HepG2 (cell line): ENCODE results near the gene SUN5. TPM values are rescaled to one million over a fixed set of nuclear protein-coding genes. Genes with fewer than 3 reads are reported as not detected.

Experiments
- ATAC-seq: fragments of 200-7000 bp; cut with Tn5 transposase; 3 replicates; pipeline ENCODE4 v1.9.1; 2020; ENCODE audit warnings: mild to moderate bottlenecking, moderate library complexity
- BruUV-seq: library from RNA; stranded (reverse); fragments of 400-500 nt; replicated peaks from 2 replicates; lab custom pipeline; 2021; lab: Mats Ljungman, UMichigan
- CTCF ChIA-PET: fragments of 300-600 bp; formaldehyde crosslinking; extraction: SDS; loops from one replicate; lab custom pipeline; 2021; ENCODE audit warnings: low total read pairs, inconsistent platforms, low intra/inter-chr PET ratio; lab: Yijun Ruan, JAX
- POLR2A ChIA-PET: fragments of 350-600 bp; sonication (Branson Sonifier 250); formaldehyde crosslinking; loops from one replicate; lab custom pipeline; 2020; ENCODE audit warnings: antibody characterized with exemption, inconsistent platforms; lab: Yijun Ruan, JAX
- DNase-seq: peaks from one replicate; pipeline ENCODE4 v3.0.0-alpha.2; 2015; ENCODE audit warnings: low spot score
- FAIRE-seq: peaks from 3 replicates; lab custom pipeline; 2011; peaks lifted over from hg19 to GRCh38; lab: Jason Lieb, UNC
- H2AFZ ChIP-seq: one replicate; pipeline ENCODE4 v1.6.1; 2011; ENCODE audit warnings: low read length, inconsistent platforms
- H3K27ac ChIP-seq: fragments of 300-600 bp; 3 replicates; pipeline ENCODE4 v1.8.0; 2011; ENCODE audit warnings: mixed run types, mild to moderate bottlenecking, mixed read lengths, low read length, inconsistent platforms; ENCODE audit not compliant: insufficient read depth; ENCODE audit errors: extremely low read length
- H3K27me3 ChIP-seq, 2 experiments: fragments of 200-600 bp in 1 of 2; 2 replicates in 1 of 2; 3 replicates in 1 of 2; pipeline versions ENCODE4 v1.6.0 to v1.8.0; 2011; ENCODE audit warnings: low read length in 2 of 2, mild to moderate bottlenecking in 2 of 2, moderate library complexity in 2 of 2, inconsistent platforms in 1 of 2; ENCODE audit not compliant: insufficient read depth in 2 of 2, control insufficient read depth in 1 of 2
- H3K36me3 ChIP-seq, 2 experiments: fragments of 200-600 bp in 1 of 2; replicated peaks in 1 of 2; 2 replicates in 1 of 2; 3 replicates in 1 of 2; pipeline versions ENCODE4 v1.5.1 to v1.8.0; 2011; ENCODE audit warnings: low read length in 2 of 2, inconsistent platforms in 1 of 2; ENCODE audit not compliant: insufficient read depth in 2 of 2, control insufficient read depth in 1 of 2
- H3K4me1 ChIP-seq: 2 replicates; pipeline ENCODE4 v1.5.1; 2012; ENCODE audit warnings: low read length, inconsistent platforms; ENCODE audit not compliant: insufficient read depth
- H3K4me2 ChIP-seq: 2 replicates; pipeline ENCODE4 v1.6.0; 2011; ENCODE audit warnings: low read depth, low read length, inconsistent platforms
- H3K4me3 ChIP-seq, 3 experiments: fragments of 200-600 bp in 1 of 3; sonication (generic), shearing (Covaris generic) in 1 of 3; replicated peaks in 1 of 3; 2 replicates each; pipeline ENCODE4 v1.5.1; 2011 to 2016; ENCODE audit warnings: low read length in 3 of 3, inconsistent platforms in 2 of 3, low read depth in 2 of 3, mild to moderate bottlenecking in 2 of 3, control low read depth in 1 of 3, mixed read lengths in 1 of 3; ENCODE audit not compliant: insufficient read depth in 1 of 3
- H3K79me2 ChIP-seq: one replicate; pipeline ENCODE4 v1.6.1; 2011; ENCODE audit warnings: low read length, inconsistent platforms; ENCODE audit not compliant: insufficient read depth
- H3K9ac ChIP-seq: 2 replicates; pipeline ENCODE4 v1.6.0; 2011; ENCODE audit warnings: mild to moderate bottlenecking, low read depth, low read length, inconsistent platforms; ENCODE audit not compliant: insufficient read depth
- H3K9me3 ChIP-seq: 2 replicates; pipeline ENCODE4 v1.5.1; 2012; ENCODE audit warnings: mild to moderate bottlenecking, low read length
- H4K20me1 ChIP-seq: 2 replicates; pipeline ENCODE4 v1.6.0; 2011; ENCODE audit warnings: inconsistent platforms, mild to moderate bottlenecking, low read length, moderate library complexity; ENCODE audit not compliant: insufficient read depth
- ARNT2 ChIP-seq: sonication (generic); formaldehyde crosslinking; IDR thresholded peaks from 2 replicates; pipeline ENCODE4 v1.8.0; 2022; ENCODE audit warnings: mild to moderate bottlenecking, low read depth, missing genetic modification reagents, moderate library complexity
- ATF7 ChIP-seq, 2 experiments: fragments of 450-650 bp in 1 of 2; sonication (generic) in 1 of 2; formaldehyde crosslinking in 1 of 2; IDR thresholded peaks; 2 replicates each; pipeline versions ENCODE4 v1.4.0 to v1.6.1; 2016 to 2020; ENCODE audit warnings: antibody characterized with exemption in 1 of 2, mild to moderate bottlenecking in 1 of 2, missing genetic modification reagents in 1 of 2
- GATAD1 ChIP-seq: IDR thresholded peaks from 2 replicates; pipeline ENCODE4 v1.6.1; 2016; ENCODE audit warnings: missing genetic modification reagents, missing compliant biosample characterization
- HMGXB3 ChIP-seq: sonication (generic); formaldehyde crosslinking; IDR thresholded peaks from 2 replicates; pipeline ENCODE4 v1.4.0; 2020; ENCODE audit warnings: missing genetic modification reagents, borderline replicate concordance
- KDM6A ChIP-seq: IDR thresholded peaks from 2 replicates; pipeline ENCODE4 v1.6.1; 2016; ENCODE audit warnings: low read depth
- NR2F6 ChIP-seq, 2 experiments: IDR thresholded peaks; 2 replicates each; pipeline ENCODE4 v1.6.1; 2016; ENCODE audit warnings: antibody characterized with exemption in 1 of 2, mild to moderate bottlenecking in 1 of 2
- SSRP1 ChIP-seq: IDR thresholded peaks from 2 replicates; pipeline ENCODE4 v1.6.1; 2016; ENCODE audit warnings: control low read depth
- ZMYM2 ChIP-seq: sonication (generic); formaldehyde crosslinking; IDR thresholded peaks from 2 replicates; pipeline ENCODE4 v1.8.0; 2022; ENCODE audit warnings: mild to moderate bottlenecking, missing genetic modification reagents
- ZNF354B ChIP-seq: sonication (generic); formaldehyde crosslinking; IDR thresholded peaks from 2 replicates; pipeline ENCODE4 v1.8.0; 2022; ENCODE audit warnings: mild to moderate bottlenecking, missing genetic modification reagents
- ZNF460 ChIP-seq: sonication (generic); formaldehyde crosslinking; IDR thresholded peaks from 2 replicates; pipeline ENCODE4 v1.5.1; 2020; ENCODE audit warnings: missing genetic modification reagents, mild to moderate bottlenecking, borderline replicate concordance
- ZNF530 ChIP-seq: sonication (generic); formaldehyde crosslinking; IDR thresholded peaks from 2 replicates; pipeline ENCODE4 v1.5.0; 2020; ENCODE audit warnings: low read depth, mild to moderate bottlenecking, missing genetic modification reagents
- ZNF556 ChIP-seq: sonication (generic); formaldehyde crosslinking; IDR thresholded peaks from 2 replicates; pipeline ENCODE4 v1.4.0; 2020; ENCODE audit warnings: mild to moderate bottlenecking, missing genetic modification reagents, borderline replicate concordance
- ZNF670 ChIP-seq: sonication (generic); formaldehyde crosslinking; IDR thresholded peaks from 2 replicates; pipeline ENCODE4 v1.8.0; 2022; ENCODE audit warnings: mild to moderate bottlenecking, missing genetic modification reagents, borderline replicate concordance
- ZNF720 ChIP-seq: sonication (generic); formaldehyde crosslinking; IDR thresholded peaks from 2 replicates; pipeline ENCODE4 v1.4.0; 2020; ENCODE audit warnings: missing genetic modification reagents
- ZNF841 ChIP-seq: sonication (generic); formaldehyde crosslinking; IDR thresholded peaks from 2 replicates; pipeline ENCODE4 v1.8.1; 2023; ENCODE audit warnings: missing genetic modification reagents, borderline replicate concordance
- ZSCAN29 ChIP-seq: sonication (generic); formaldehyde crosslinking; conservative IDR thresholded peaks from 2 replicates; pipeline ENCODE4 v1.4.0; 2020; ENCODE audit warnings: mild to moderate bottlenecking, missing genetic modification reagents
- ZXDC ChIP-seq: sonication (generic); formaldehyde crosslinking; IDR thresholded peaks from 2 replicates; pipeline ENCODE4 v1.5.0; 2020; ENCODE audit warnings: mild to moderate bottlenecking, missing genetic modification reagents
- WGBS: methylation state at CpG from one replicate; pipeline ENCODE4 v1.1.6; 2017; ENCODE audit warnings: low lambda C conversion rate; 5-methylcytosine and 5-hydroxymethylcytosine counted together
- in situ Hi-C: cut with HindIII; loops from 2 replicates; pipeline ENCODE4 v1.10.0; 2017; ENCODE audit warnings: low pct_unique_long_range_greater_than_20kb; ENCODE audit not compliant: extremely low pct_ligation_motif_present
- intact Hi-C: fragments of 100-400 bp; cut with micrococcal nuclease; formaldehyde crosslinking; loops from one replicate; pipeline ENCODE4 v1.10.0; 2022; ENCODE audit not compliant: unreplicated experiment
- polyA plus RNA-seq, 8 experiments: library from polyadenylated mRNA; depleted of rRNA in 3 of 8; stranded (reverse) in 7 of 8; unstranded in 1 of 8; fragments of >200 nt; fragmentation: Illumina TruSeq in 4 of 8; extraction: Trizol in 4 of 8; gene quantifications; 2 replicates each; pipeline versions ENCODE4 v1.2.1 to v1.2.3, GENCODE V29; 2011 to 2016; ENCODE audit warnings: low read depth in 4 of 8, missing spikeins in 1 of 8, mixed read lengths in 1 of 8; ENCODE audit not compliant: insufficient read depth in 1 of 8
- total RNA-seq, 5 experiments: library from RNA; depleted of rRNA; stranded (reverse); fragments of >200 nt; fragmentation: Illumina TruSeq; extraction: Trizol; gene quantifications; 2 replicates each; pipeline ENCODE4 v1.2.3, GENCODE V29; 2016; ENCODE audit warnings: low read depth in 1 of 5

The SUN5 gene
- total and polyA plus RNA-seq, 2 of the 13 experiments (the other 11 are each of a cell fraction or from before 2014, with no cell fraction given) = not detected

GRCh38 chr20:33043731-33044181 is 39.5 kb upstream of the SUN5 start:
- CTCF ChIA-PET = no interaction called here
- H3K36me3 ChIP-seq = no peaks in the 10 kb centered on the region
- H3K4me1 ChIP-seq = peaks cover 34% of the 10 kb centered on the region
- no peaks in the 10 kb centered on the region; a peak in 1 of 5 replicates for H3K27me3 ChIP-seq
- peak; percentile 85 for DNase-seq
- ATAC-seq = peak; percentile 61
- H2AFZ ChIP-seq = no peak overlapping the region
- POLR2A ChIA-PET = interaction anchor here (0.9 to 3.3 kb wide), 3 partner anchors 15 to 37 kb away, joined by 3 to 16 read pairs (median 3); partner anchors contain the start of gene BPIFB2
- no peaks in the 10 kb centered on the region for H3K79me2 ChIP-seq
- H3K9me3 ChIP-seq = peaks cover 10% of the 10 kb centered on the region; the same call in 1 of the 2 replicates
- BruUV-seq = no TSS peak
- peak overlapping the region; percentile 47 for H3K4me2 ChIP-seq
- 0% methylated on average over 1 of the region's 1 CpG for WGBS
- FAIRE-seq = no peak
- H4K20me1 ChIP-seq = no peaks in the 10 kb centered on the region
- H3K4me3 ChIP-seq = no peak overlapping the region
- intact Hi-C loops = loop anchor here (5.0 kb wide), 1 partner anchor 36 kb away; the partner anchor contains the start of gene BPIFB2
- H3K9ac ChIP-seq = no peak overlapping the region
- peak overlapping the region; percentile 35 for H3K27ac ChIP-seq
- in situ Hi-C loops = no loop called here
- no peak for TF ChIP-seq ARNT2
- TF ChIP-seq ZNF530 (CRISPR knock-in tag) = no peak
- no peak; the same call in 1 of the 2 replicates for TF ChIP-seq GATAD1 (CRISPR knock-in tag)
- TF ChIP-seq ZXDC (CRISPR knock-in tag) = no peak
- TF ChIP-seq NR2F6 (IDR thresholded peaks at IDR 0.05) = peak; percentile 87
- TF ChIP-seq NR2F6 (CRISPR knock-in tag; IDR thresholded peaks at IDR 0.05) = peak; percentile 85
- no peak for TF ChIP-seq HMGXB3 (CRISPR knock-in tag)
- TF ChIP-seq ZNF556 (CRISPR knock-in tag) = peak; percentile 38; the same call in 1 of the 2 replicates
- no peak for TF ChIP-seq ATF7 (IDR thresholded peaks at IDR 0.05)
- TF ChIP-seq ATF7 (CRISPR knock-in tag; IDR thresholded peaks at IDR 0.05) = no peak
- 0 out of 2 replicates have a peak, but pooled peaks have one; percentile 11 for TF ChIP-seq SSRP1
- no peak for TF ChIP-seq ZNF841 (CRISPR knock-in tag)
- TF ChIP-seq ZMYM2 (CRISPR knock-in tag) = no peak
- TF ChIP-seq ZNF354B = no peak
- no peak for TF ChIP-seq ZNF720 (CRISPR knock-in tag)
- no peak for TF ChIP-seq ZNF670 (CRISPR knock-in tag)
- no peak for TF ChIP-seq ZNF460
- TF ChIP-seq ZSCAN29 (CRISPR knock-in tag) = 0 out of 2 replicates have a peak, but pooled peaks have one; percentile 37
- TF ChIP-seq KDM6A (CRISPR knock-in tag) = 0 out of 2 replicates have a peak, but pooled peaks have one; percentile 58
